HepG2 (cell line): Measurements from ENCODE around the gene NTN5. TPM values are rescaled to one million over a fixed set of nuclear protein-coding genes. Genes with fewer than 3 reads are reported as not detected.
"Not testable (repeated sequence)": the region's sequence is repeated elsewhere in the genome, so short reads cannot be mapped to it uniquely, and the experiment has no call there.

Experiments used
- ATAC-seq: fragments of 200-7000 bp; cut with Tn5 transposase; 3 replicates; pipeline ENCODE4 v1.9.1; 2020; ENCODE audit warnings: mild to moderate bottlenecking, moderate library complexity
- BruUV-seq: library from RNA; stranded (reverse); fragments of 400-500 nt; replicated peaks from 2 replicates; lab custom pipeline; 2021; lab: Mats Ljungman, UMichigan
- CTCF ChIA-PET: fragments of 300-600 bp; formaldehyde crosslinking; extraction: SDS; loops from one replicate; lab custom pipeline; 2021; ENCODE audit warnings: low total read pairs, inconsistent platforms, low intra/inter-chr PET ratio; lab: Yijun Ruan, JAX
- POLR2A ChIA-PET: fragments of 350-600 bp; sonication (Branson Sonifier 250); formaldehyde crosslinking; loops from one replicate; lab custom pipeline; 2020; ENCODE audit warnings: antibody characterized with exemption, inconsistent platforms; lab: Yijun Ruan, JAX
- DNase-seq: peaks from one replicate; pipeline ENCODE4 v3.0.0-alpha.2; 2015; ENCODE audit warnings: low spot score
- FAIRE-seq: peaks from 3 replicates; lab custom pipeline; 2011; peaks lifted over from hg19 to GRCh38; lab: Jason Lieb, UNC
- H2AFZ ChIP-seq: one replicate; pipeline ENCODE4 v1.6.1; 2011; ENCODE audit warnings: low read length, inconsistent platforms
- H3K27ac ChIP-seq: fragments of 300-600 bp; 3 replicates; pipeline ENCODE4 v1.8.0; 2011; ENCODE audit warnings: mixed run types, mild to moderate bottlenecking, mixed read lengths, low read length, inconsistent platforms; ENCODE audit not compliant: insufficient read depth; ENCODE audit errors: extremely low read length
- H3K27me3 ChIP-seq, 2 experiments: fragments of 200-600 bp in 1 of 2; 2 replicates in 1 of 2; 3 replicates in 1 of 2; pipeline versions ENCODE4 v1.6.0 to v1.8.0; 2011; ENCODE audit warnings: low read length in 2 of 2, mild to moderate bottlenecking in 2 of 2, moderate library complexity in 2 of 2, inconsistent platforms in 1 of 2; ENCODE audit not compliant: insufficient read depth in 2 of 2, control insufficient read depth in 1 of 2
- H3K36me3 ChIP-seq, 2 experiments: fragments of 200-600 bp in 1 of 2; replicated peaks in 1 of 2; 2 replicates in 1 of 2; 3 replicates in 1 of 2; pipeline versions ENCODE4 v1.5.1 to v1.8.0; 2011; ENCODE audit warnings: low read length in 2 of 2, inconsistent platforms in 1 of 2; ENCODE audit not compliant: insufficient read depth in 2 of 2, control insufficient read depth in 1 of 2
- H3K4me1 ChIP-seq: 2 replicates; pipeline ENCODE4 v1.5.1; 2012; ENCODE audit warnings: low read length, inconsistent platforms; ENCODE audit not compliant: insufficient read depth
- H3K4me2 ChIP-seq: 2 replicates; pipeline ENCODE4 v1.6.0; 2011; ENCODE audit warnings: low read depth, low read length, inconsistent platforms
- H3K4me3 ChIP-seq, 3 experiments: fragments of 200-600 bp in 1 of 3; sonication (generic), shearing (Covaris generic) in 1 of 3; replicated peaks in 1 of 3; 2 replicates each; pipeline ENCODE4 v1.5.1; 2011 to 2016; ENCODE audit warnings: low read length in 3 of 3, inconsistent platforms in 2 of 3, low read depth in 2 of 3, mild to moderate bottlenecking in 2 of 3, control low read depth in 1 of 3, mixed read lengths in 1 of 3; ENCODE audit not compliant: insufficient read depth in 1 of 3
- H3K79me2 ChIP-seq: one replicate; pipeline ENCODE4 v1.6.1; 2011; ENCODE audit warnings: low read length, inconsistent platforms; ENCODE audit not compliant: insufficient read depth
- H3K9ac ChIP-seq: 2 replicates; pipeline ENCODE4 v1.6.0; 2011; ENCODE audit warnings: mild to moderate bottlenecking, low read depth, low read length, inconsistent platforms; ENCODE audit not compliant: insufficient read depth
- H3K9me3 ChIP-seq: 2 replicates; pipeline ENCODE4 v1.5.1; 2012; ENCODE audit warnings: mild to moderate bottlenecking, low read length
- H4K20me1 ChIP-seq: 2 replicates; pipeline ENCODE4 v1.6.0; 2011; ENCODE audit warnings: inconsistent platforms, mild to moderate bottlenecking, low read length, moderate library complexity; ENCODE audit not compliant: insufficient read depth
- BRCA1 ChIP-seq: sonication (generic); formaldehyde crosslinking; IDR thresholded peaks from 2 replicates; pipeline ENCODE4 v1.4.0; 2020; ENCODE audit warnings: missing genetic modification reagents
- FOXK1 ChIP-seq: sonication (generic); formaldehyde crosslinking; IDR thresholded peaks from 2 replicates; pipeline ENCODE4 v1.4.0; 2020; ENCODE audit warnings: low read depth, missing genetic modification reagents, borderline replicate concordance
- HMGA1 ChIP-seq: sonication (generic); formaldehyde crosslinking; conservative IDR thresholded peaks from 2 replicates; pipeline ENCODE4 v1.4.0; 2020; ENCODE audit warnings: missing genetic modification reagents
- KDM1A ChIP-seq: IDR thresholded peaks from 2 replicates; pipeline ENCODE4 v1.6.1; 2016; ENCODE audit warnings: missing compliant biosample characterization
- KLF12 ChIP-seq: sonication (generic); formaldehyde crosslinking; IDR thresholded peaks from 2 replicates; pipeline ENCODE4 v1.4.0; 2020; ENCODE audit warnings: missing genetic modification reagents, borderline replicate concordance
- POLR2AphosphoS5 ChIP-seq: IDR thresholded peaks from 2 replicates; pipeline ENCODE4 v1.6.1; 2012; ENCODE audit warnings: low read depth, low read length
- SMAD1 ChIP-seq: sonication (generic); formaldehyde crosslinking; IDR thresholded peaks from 2 replicates; pipeline ENCODE4 v1.4.0; 2020; ENCODE audit warnings: missing genetic modification reagents, low read depth, mild to moderate bottlenecking, borderline replicate concordance
- SP2 ChIP-seq: sonication (generic); formaldehyde crosslinking; IDR thresholded peaks from 2 replicates; pipeline ENCODE4 v1.5.1; 2020; ENCODE audit warnings: mild to moderate bottlenecking, missing genetic modification reagents
- ZNF121 ChIP-seq: sonication (generic); formaldehyde crosslinking; IDR thresholded peaks from 2 replicates; pipeline ENCODE4 v1.5.0; 2020; ENCODE audit warnings: mild to moderate bottlenecking, missing genetic modification reagents
- ZNF234 ChIP-seq: sonication (generic); formaldehyde crosslinking; conservative IDR thresholded peaks from 2 replicates; pipeline ENCODE4 v1.5.1; 2020; ENCODE audit warnings: mild to moderate bottlenecking, missing genetic modification reagents
- ZNF33A ChIP-seq: sonication (generic); formaldehyde crosslinking; IDR thresholded peaks from 2 replicates; pipeline ENCODE4 v1.5.1; 2020; ENCODE audit warnings: missing genetic modification reagents, mild to moderate bottlenecking, moderate library complexity, borderline replicate concordance
- ZNF609 ChIP-seq: sonication (generic); formaldehyde crosslinking; IDR thresholded peaks from 2 replicates; pipeline ENCODE4 v1.4.0; 2020; ENCODE audit warnings: mild to moderate bottlenecking, missing genetic modification reagents, borderline replicate concordance
- ZNF737 ChIP-seq: sonication (generic); formaldehyde crosslinking; IDR thresholded peaks from 2 replicates; pipeline ENCODE4 v1.5.0; 2020; ENCODE audit warnings: missing genetic modification reagents, mild to moderate bottlenecking, borderline replicate concordance
- ZNF773 ChIP-seq: sonication (generic); formaldehyde crosslinking; IDR thresholded peaks from 2 replicates; pipeline ENCODE4 v1.4.0; 2020; ENCODE audit warnings: missing genetic modification reagents, borderline replicate concordance
- ZSCAN21 ChIP-seq: sonication (generic); formaldehyde crosslinking; IDR thresholded peaks from 2 replicates; pipeline ENCODE4 v1.8.0; 2022; ENCODE audit warnings: mild to moderate bottlenecking, missing genetic modification reagents, moderate library complexity, borderline replicate concordance
- WGBS: methylation state at CpG from one replicate; pipeline ENCODE4 v1.1.6; 2017; ENCODE audit warnings: low lambda C conversion rate; 5-methylcytosine and 5-hydroxymethylcytosine counted together
- in situ Hi-C: cut with HindIII; loops from 2 replicates; pipeline ENCODE4 v1.10.0; 2017; ENCODE audit warnings: low pct_unique_long_range_greater_than_20kb; ENCODE audit not compliant: extremely low pct_ligation_motif_present
- intact Hi-C: fragments of 100-400 bp; cut with micrococcal nuclease; formaldehyde crosslinking; loops from one replicate; pipeline ENCODE4 v1.10.0; 2022; ENCODE audit not compliant: unreplicated experiment
- polyA plus RNA-seq, 8 experiments: library from polyadenylated mRNA; depleted of rRNA in 3 of 8; stranded (reverse) in 7 of 8; unstranded in 1 of 8; fragments of >200 nt; fragmentation: Illumina TruSeq in 4 of 8; extraction: Trizol in 4 of 8; gene quantifications; 2 replicates each; pipeline versions ENCODE4 v1.2.1 to v1.2.3, GENCODE V29; 2011 to 2016; ENCODE audit warnings: low read depth in 4 of 8, missing spikeins in 1 of 8, mixed read lengths in 1 of 8; ENCODE audit not compliant: insufficient read depth in 1 of 8
- total RNA-seq, 5 experiments: library from RNA; depleted of rRNA; stranded (reverse); fragments of >200 nt; fragmentation: Illumina TruSeq; extraction: Trizol; gene quantifications; 2 replicates each; pipeline ENCODE4 v1.2.3, GENCODE V29; 2016; ENCODE audit warnings: low read depth in 1 of 5

NTN5 gene
- total and polyA plus RNA-seq, 2 of the 13 experiments (the other 11 are each of a cell fraction or from before 2014, with no cell fraction given) = 0.05 TPM; not detected in 1

DNA sequence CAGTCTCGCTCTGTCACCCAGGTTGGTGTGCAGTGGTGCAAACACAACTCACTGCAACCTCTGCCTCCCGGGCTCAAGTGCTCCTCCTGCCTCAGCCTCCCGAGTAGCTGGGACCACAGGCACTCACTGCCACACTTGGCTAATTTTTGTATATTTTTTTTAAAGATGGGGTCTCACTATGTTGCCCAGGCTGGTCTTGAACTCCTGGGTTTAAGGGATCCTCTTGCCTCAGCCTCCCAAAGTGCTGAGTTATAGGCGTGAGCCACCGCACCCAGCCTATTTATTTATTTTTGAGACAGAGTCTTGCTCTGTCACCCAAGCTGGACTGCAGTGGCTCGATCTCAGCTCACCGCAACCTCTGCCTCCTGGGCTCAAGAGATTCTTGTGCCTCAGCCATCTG lies 13.8 kb upstream of the NTN5 start:
- POLR2A ChIA-PET = interaction anchor here (0.6 kb wide), 1 partner anchor 30 kb away, joined by 4 read pairs; no protein-coding TSS in a partner anchor

DNA sequence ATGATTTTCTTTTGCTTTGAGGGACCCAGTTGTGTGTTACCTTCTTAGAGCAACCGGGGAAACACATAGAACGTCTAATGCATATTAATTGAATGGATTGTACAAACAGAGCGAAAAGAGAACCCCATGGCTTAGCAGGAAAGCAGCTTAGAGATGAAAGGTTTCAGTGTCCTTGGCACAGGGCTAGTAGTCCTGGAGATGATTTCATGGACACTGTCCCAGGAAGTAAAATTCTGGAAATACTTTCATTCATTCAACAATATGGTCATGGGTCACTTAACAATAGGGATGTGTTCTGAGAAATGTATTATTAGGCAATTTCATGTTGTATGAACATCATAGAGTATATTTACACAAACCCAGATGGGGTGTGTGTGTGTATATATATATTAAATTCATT lies 13.3 kb upstream of the NTN5 start:
- in situ Hi-C loops = no loop called here
- Histone ChIP-seq H3K4me3 (no peak overlapping the region), H4K20me1 (no peaks in the 10 kb centered on the region), H3K27ac (peak overlapping the region; percentile 46), H3K9me3 (no peaks in the 10 kb centered on the region), H2AFZ (no peak overlapping the region), H3K4me1 (peaks cover 58% of the 10 kb centered on the region), H3K36me3 (no peaks in the 10 kb centered on the region), H3K27me3 (0 out of 5 replicates have a peak, but pooled peaks cover 0 to 3% of the 10 kb centered on the region in 2 experiments), H3K9ac (no peak overlapping the region), H3K4me2 (no peak overlapping the region), H3K79me2 (no peaks in the 10 kb centered on the region)
- intact Hi-C loops = no loop called here
- 8% methylated on average over 3 of the region's 3 CpGs for WGBS
- ChIA-PET POLR2A (interaction anchor here (0.6 kb wide), 1 partner anchor 31 kb away, joined by 4 read pairs; no protein-coding TSS in a partner anchor), CTCF (no interaction called here)
- FAIRE-seq = no peak
- BruUV-seq = no TSS peak
- peak; percentile 72 for ATAC-seq
- DNase-seq = peak; percentile 85
- TF ChIP-seq ZNF234 = no peak
- no peak for TF ChIP-seq ZNF609 (CRISPR knock-in tag)
- TF ChIP-seq SP2 (CRISPR knock-in tag) = no peak
- TF ChIP-seq POLR2AphosphoS5 = no peak
- TF ChIP-seq KDM1A (CRISPR knock-in tag) = no peak
- no peak for TF ChIP-seq ZSCAN21
- no peak for TF ChIP-seq ZNF33A (CRISPR knock-in tag)
- no peak for TF ChIP-seq KLF12
- TF ChIP-seq ZNF773 (CRISPR knock-in tag) = no peak
- TF ChIP-seq ZNF737 = no peak
- no peak for TF ChIP-seq SMAD1
- no peak for TF ChIP-seq BRCA1 (CRISPR knock-in tag)
- TF ChIP-seq FOXK1 (CRISPR knock-in tag) = no peak
- no peak for TF ChIP-seq HMGA1 (CRISPR knock-in tag)

More for the DNA sequence above, 13.8 kb upstream of the NTN5 start:
- intact Hi-C loops, FAIRE-seq, H2AFZ ChIP-seq, in situ Hi-C loops, H3K4me3 ChIP-seq, CTCF ChIA-PET, H4K20me1 ChIP-seq, H3K36me3 ChIP-seq, H3K27me3 ChIP-seq, H3K9me3 ChIP-seq, H3K9ac ChIP-seq, H3K4me2 ChIP-seq, H3K27ac ChIP-seq, BruUV-seq, DNase-seq, ATAC-seq, H3K79me2 ChIP-seq: not testable (repeated sequence)
- peaks cover 53% of the 10 kb centered on the region for H3K4me1 ChIP-seq
- WGBS = 78% methylated on average over 7 of the region's 7 CpGs
- peak; percentile 36; the same call in 1 of the 2 replicates for TF ChIP-seq ZNF121
